Mesenteric fat pad (tissue), 1 donor: ENCODE measurements around the gene BRI3. TPM values are rescaled to one million over a fixed set of nuclear protein-coding genes. Genes with fewer than 3 reads are reported as not detected.

ENCODE experiments used
- DNase-seq: peaks from one replicate; pipeline ENCODE4 v3.0.0-alpha.2; 2020; ENCODE audit warnings: low spot score
- total RNA-seq: library from RNA; stranded (reverse); fragmentation: NEBNext Ultra II Directional; extraction: Animal tissue kit (Norgen Biotek cat#: 25700); gene quantifications from one replicate; pipeline ENCODE4 v1.2.1, GENCODE V29; 2021
- donor health status: DM: yes; HTN: yes; CAD: no.

Gene BRI3
- total RNA-seq, 1 donor from 2014 or later, result 355 TPM

GRCh38 chr7:98252425-98253054 is 28.9 kb upstream of the BRI3 start:
- DNase-seq, result no peak

GRCh38 chr7:98254516-98254915 is 27.0 kb upstream of the BRI3 start:
- no peak for DNase-seq

GRCh38 chr7:98254951-98255610 is 26.4 kb upstream of the BRI3 start:
- DNase-seq, result no peak

GRCh38 chr7:98256431-98256830 is 25.1 kb upstream of the BRI3 start:
- DNase-seq, result no peak

- no peak for DNase-seq
These were observed 23.8 kb upstream of the BRI3 start for GRCh38 chr7:98257701-98258100.

GRCh38 chr7:98265841-98266271 is 15.6 kb upstream of the BRI3 start:
- no peak for DNase-seq

GRCh38 chr7:98266840-98267239 is 14.6 kb upstream of the BRI3 start:
- no peak for DNase-seq

- no peak for DNase-seq
These were observed 14.2 kb upstream of the BRI3 start for GRCh38 chr7:98267303-98267702.

- no peak for DNase-seq
These were observed 5.2 kb upstream of the BRI3 start for GRCh38 chr7:98276241-98276761.

GRCh38 chr7:98278408-98278807 is 3.1 kb upstream of the BRI3 start:
- DNase-seq, result no peak

GRCh38 chr7:98278936-98279335 is 2.5 kb upstream of the BRI3 start:
- no peak for DNase-seq

GRCh38 chr7:98280296-98280695 is 1.2 kb upstream of the BRI3 start:
- no peak for DNase-seq

GRCh38 chr7:98281757-98282606 is 496 bp downstream of the BRI3 start:
- no peak for DNase-seq

- DNase-seq, result no peak
These were observed 1.2 kb downstream of the BRI3 start for GRCh38 chr7:98282703-98283102.

GRCh38 chr7:98283127-98283886 is 1.8 kb downstream of the BRI3 start:
- DNase-seq, result no peak

GRCh38 chr7:98283887-98284222 is 2.4 kb downstream of the BRI3 start:
- DNase-seq, result no peak

GRCh38 chr7:98284335-98285036 is 3.0 kb downstream of the BRI3 start:
- DNase-seq, result peak; percentile 93

GRCh38 chr7:98285157-98286092 is 3.9 kb downstream of the BRI3 start:
- no peak for DNase-seq

GRCh38 chr7:98286093-98286539 is 4.6 kb downstream of the BRI3 start:
- DNase-seq, result no peak
